Activated CD8-positive, alpha-beta memory T cell treated with anti-CD3 and anti-CD28 coated beads, Interleukin-2, amount 50 U/mL, for 24 hours (primary cell): Measurements from ENCODE around the gene PLA2G4F.

Source experiments
- DNase-seq: peaks from one replicate; pipeline ENCODE4 v3.0.0-alpha.2; 2020; ENCODE audit errors: extremely low read depth

The PLA2G4F gene, protein sequence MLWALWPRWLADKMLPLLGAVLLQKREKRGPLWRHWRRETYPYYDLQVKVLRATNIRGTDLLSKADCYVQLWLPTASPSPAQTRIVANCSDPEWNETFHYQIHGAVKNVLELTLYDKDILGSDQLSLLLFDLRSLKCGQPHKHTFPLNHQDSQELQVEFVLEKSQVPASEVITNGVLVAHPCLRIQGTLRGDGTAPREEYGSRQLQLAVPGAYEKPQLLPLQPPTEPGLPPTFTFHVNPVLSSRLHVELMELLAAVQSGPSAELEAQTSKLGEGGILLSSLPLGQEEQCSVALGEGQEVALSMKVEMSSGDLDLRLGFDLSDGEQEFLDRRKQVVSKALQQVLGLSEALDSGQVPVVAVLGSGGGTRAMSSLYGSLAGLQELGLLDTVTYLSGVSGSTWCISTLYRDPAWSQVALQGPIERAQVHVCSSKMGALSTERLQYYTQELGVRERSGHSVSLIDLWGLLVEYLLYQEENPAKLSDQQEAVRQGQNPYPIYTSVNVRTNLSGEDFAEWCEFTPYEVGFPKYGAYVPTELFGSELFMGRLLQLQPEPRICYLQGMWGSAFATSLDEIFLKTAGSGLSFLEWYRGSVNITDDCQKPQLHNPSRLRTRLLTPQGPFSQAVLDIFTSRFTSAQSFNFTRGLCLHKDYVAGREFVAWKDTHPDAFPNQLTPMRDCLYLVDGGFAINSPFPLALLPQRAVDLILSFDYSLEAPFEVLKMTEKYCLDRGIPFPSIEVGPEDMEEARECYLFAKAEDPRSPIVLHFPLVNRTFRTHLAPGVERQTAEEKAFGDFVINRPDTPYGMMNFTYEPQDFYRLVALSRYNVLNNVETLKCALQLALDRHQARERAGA

GRCh38 chr15:42156243-42156922, at the start of gene PLA2G4F:
Gene PLA2G4F, minus strand, starts transcription at chr15:42156636. Its CDS starts 87 bp downstream, at chr15:42156549.
- DNase-seq = no peak

DNA sequence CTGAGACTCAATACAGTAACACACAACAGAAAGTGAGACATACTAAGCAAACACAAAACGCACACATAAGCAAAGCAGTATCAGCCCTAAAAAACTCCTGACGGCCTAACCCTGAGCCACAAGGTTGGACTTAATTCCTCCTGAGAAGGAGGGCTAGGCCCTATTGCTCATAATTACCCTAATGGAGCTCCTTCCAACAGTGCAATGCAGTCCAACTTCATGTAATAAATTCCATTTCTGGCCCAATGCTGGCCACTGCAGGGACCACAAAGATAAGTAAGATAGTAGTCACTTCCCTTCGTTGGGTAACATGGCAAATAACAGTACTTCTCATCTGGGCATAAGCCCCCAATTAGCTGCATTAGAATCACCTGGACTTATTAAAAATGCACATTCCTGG, 47.5 kb upstream of the PLA2G4F start:
- DNase-seq = no peak

DNA sequence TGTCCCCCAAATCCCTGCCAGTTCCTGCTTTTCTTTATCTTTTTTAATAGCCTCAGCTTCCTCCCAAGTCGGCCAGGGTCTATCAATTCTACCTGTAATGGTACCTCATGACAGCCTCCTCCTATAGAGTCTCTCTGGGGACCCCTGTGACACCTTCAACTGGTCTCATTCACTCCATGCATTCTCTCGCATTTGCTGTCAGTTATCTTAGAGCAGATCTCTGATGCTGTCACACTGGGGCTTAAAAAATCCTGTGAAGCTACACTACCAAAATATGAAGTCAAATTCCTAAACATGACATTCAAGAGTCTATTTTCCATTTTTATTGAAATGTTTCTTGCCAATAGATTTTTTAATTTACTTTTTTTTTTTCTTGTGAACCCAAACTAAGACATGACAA, 46.2 kb upstream of the PLA2G4F start:
- DNase-seq = no peak

GRCh38 chr15:42201801-42202200, 45.4 kb upstream of the PLA2G4F start:
- no peak for DNase-seq

- DNase-seq = no peak
These were observed 42.7 kb upstream of the PLA2G4F start for GRCh38 chr15:42199126-42199525.

- no peak for DNase-seq
These were observed 42.1 kb upstream of the PLA2G4F start for GRCh38 chr15:42198516-42198915.

- DNase-seq = no peak
These were observed 38.1 kb upstream of the PLA2G4F start for GRCh38 chr15:42194513-42194912.

- no peak for DNase-seq
These were observed 36.9 kb upstream of the PLA2G4F start for GRCh38 chr15:42193383-42193782.

GRCh38 chr15:42191610-42192346, 35.3 kb upstream of the PLA2G4F start:
- DNase-seq = no peak

DNA sequence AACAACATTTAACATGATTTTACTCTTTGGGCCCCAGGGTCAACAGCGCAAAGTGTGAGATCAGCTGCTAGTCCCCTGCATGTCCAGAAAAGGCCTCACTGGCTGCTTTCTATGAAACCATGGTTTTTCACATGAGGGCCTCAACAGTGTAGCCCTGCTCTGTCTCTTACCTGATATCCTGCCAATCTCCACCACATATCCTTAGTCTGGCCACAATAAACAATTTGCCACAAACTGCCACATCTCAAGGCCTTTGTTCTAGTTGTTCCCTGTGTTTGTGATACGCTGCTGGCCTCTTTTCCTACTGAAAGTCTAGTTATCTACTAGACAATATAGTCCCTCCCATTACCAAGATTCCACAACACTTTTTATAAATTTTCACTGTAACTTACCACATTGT, 33.9 kb upstream of the PLA2G4F start:
- no peak for DNase-seq

DNA sequence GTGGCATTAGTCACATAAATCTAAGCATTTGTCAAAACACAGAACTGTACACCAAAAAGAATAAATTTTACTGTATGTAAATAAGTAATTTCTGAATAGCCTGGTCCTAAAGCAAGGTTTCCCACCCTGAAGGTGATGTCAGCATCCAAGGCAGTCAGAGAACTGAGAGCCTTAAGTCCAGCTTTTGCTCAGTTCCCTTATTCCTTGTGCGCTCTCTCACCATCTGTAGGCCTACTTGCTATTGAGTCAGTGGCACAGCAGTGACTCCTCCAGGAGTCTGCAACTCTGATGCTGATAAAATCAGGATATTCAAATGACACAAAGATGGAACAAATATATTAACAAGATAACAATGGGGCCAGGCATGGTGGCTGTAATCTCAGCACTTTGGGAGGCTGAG, 29.4 kb upstream of the PLA2G4F start:
- no peak for DNase-seq

DNA sequence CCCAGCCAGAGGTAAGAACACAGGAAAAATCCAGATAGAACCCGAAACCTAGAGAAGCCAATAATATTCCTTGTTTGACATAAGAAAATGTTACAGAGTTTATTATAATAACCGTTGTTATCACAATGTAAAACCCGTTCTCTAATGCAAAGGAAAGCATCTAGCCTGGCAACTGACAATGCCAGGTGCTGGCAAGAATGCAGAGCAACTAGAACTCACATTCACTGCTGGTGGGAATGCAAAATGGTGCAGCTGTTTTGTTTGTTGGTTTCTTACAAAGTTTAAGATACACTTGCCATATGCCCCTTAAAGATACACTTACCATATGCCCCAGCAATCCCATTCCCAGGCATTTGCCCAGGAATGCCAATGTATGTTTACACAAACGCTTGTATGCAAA, 28.3 kb upstream of the PLA2G4F start:
- no peak for DNase-seq

GRCh38 chr15:42184296-42184695, 27.9 kb upstream of the PLA2G4F start:
- no peak for DNase-seq

DNA sequence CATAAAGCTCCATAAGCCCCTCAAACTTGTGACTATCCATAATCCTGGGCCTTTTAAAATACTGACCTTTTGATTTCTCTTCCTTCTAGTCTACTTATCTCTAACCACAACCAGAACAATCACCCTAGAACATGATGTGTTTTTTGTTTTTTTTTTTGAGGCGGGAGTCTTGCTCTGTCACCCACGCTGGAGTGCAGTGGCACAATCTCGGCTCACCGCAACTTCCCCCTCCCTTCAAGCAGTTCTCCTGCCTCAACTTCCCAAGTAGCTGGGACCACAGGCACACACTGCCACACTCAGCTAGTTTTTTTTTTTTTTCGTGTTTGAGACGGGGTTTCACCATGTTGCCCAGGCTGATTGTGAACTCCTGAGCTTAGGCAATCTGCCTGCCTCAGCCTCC, 26.5 kb upstream of the PLA2G4F start:
- DNase-seq = no peak

DNA sequence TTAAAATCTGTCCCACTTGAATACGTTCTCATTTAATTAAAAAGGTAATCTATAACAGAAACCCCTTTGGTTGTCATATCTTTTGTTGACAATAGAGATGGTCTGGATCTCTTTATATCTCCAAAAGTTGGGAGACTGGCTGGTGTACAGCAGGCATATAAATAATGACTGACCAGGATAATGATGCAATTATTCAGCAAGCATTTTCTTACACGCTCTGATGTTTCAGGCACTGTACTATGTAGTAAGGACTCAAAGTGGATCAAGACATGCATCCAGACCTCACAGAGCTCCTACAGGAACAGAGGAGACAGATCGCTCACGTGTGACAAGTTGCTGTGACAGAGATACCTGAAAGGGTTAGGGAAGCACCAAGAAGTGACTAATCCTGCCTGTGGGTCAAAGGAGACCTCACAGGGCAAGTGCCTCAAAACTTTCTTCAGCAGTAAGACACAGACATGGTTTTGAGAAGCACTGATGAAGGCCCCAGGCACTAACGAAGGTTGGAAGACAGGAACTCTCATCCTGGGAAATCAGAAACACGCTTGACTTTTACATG, 26.0 kb upstream of the PLA2G4F start:
- DNase-seq = no peak

DNA sequence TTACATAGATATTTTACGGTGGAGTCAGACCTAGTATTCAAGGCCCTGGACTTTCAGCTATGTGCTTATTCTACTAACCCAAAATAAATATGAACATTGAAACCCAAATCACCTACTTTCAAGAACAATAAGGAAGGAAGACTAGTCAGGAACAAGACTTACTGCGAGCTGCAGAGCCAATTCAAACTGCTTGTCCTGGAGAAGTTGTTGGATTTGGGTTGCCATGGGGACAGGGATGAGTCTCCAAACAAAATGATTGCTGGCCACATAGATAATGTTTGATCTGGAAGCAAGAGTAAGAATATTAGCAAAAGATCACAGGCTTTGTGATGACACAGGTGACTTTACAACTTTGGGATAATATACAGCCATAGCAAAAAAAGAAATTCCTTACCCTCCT, 21.6 kb upstream of the PLA2G4F start:
- no peak for DNase-seq

DNA sequence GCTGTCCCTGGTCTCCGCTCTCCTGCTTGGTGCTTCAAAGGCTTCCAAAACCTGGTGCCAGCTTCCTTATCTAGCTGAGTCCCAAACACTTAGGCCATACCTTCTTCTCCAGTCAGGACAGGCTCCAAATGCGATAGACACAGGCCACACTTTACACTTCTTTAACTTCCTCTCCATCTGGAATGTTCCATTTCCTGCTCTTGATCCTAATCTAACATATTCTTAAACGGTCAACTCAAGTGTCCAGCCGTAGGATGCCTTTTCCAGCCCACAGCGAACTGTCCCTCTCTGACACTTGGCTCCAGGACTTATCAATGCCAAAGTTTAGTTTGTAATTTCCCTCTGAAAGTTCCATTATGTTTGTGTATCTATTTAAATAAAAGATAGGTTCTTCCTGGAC, 19.2 kb upstream of the PLA2G4F start:
- no peak for DNase-seq

GRCh38 chr15:42172475-42172874, 16.0 kb upstream of the PLA2G4F start:
- no peak for DNase-seq

GRCh38 chr15:42171795-42172194, 15.4 kb upstream of the PLA2G4F start:
- no peak for DNase-seq

DNA sequence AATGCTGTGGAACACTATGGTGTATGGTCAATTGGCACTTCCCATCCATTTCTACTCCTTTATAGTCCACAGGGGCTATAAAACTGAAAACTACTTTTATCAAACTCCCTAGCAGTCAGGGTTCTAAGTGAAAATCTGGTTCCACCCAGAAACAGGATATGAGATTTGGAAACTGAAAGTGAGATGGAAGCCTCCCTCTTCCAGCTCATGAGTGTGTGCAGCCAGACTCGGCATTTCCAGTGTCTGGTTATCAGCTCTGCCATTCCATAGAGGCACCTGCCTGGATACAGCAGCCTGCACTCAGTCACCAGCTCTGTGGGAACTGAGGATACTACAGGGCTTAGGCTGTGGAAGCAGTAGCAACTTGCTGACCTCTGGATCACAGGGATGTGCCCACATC, 14.7 kb upstream of the PLA2G4F start:
- no peak for DNase-seq

DNA sequence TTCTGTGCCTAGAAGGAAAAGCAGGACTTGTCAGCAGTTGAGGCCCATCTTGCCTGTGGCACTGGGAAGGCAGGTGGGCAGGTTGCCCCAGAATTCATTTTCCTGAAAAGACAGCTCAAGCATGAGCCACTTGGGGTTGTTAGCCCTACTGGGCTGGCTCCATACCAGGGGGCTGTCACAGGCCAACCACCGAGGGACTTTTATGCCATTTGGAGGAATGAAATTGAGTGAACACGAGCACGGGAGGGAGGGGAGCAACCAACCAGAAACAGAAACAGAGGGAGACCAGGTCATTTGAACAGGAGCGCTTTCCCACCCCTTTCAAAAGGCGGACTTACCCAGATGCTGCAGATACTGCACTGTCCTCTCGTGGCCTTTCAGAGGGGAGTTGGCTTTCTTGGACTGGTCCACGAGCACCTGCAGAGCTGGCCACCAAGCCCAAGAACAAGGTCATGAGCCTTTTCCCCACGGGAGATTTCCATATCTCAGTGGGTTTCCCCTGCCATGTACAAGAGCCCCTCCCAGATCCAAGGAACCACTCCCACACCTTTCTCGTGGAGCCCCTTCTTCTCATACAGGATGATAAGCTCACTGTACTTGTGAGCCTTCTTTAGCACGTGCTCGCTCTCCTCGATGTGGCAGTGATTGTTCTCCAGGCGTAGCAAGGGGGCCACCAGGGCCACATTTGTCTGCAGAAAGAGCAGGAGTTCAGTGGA, 9.9 kb upstream of the PLA2G4F start:
- no peak for DNase-seq
